ENCODE measurements around the gene SOWAHB. TPM values are rescaled to one million over a fixed set of nuclear protein-coding genes. Genes with fewer than 3 reads are reported as not detected.
"Not testable (repeated sequence)": the region's sequence is repeated elsewhere in the genome, so short reads cannot be mapped to it uniquely, and the experiment has no call there.

Gene SOWAHB
- total and polyA plus RNA-seq, 4 donors = 0.26 to 0.88 (median 0.32) TPM; not detected in 1

DNA sequence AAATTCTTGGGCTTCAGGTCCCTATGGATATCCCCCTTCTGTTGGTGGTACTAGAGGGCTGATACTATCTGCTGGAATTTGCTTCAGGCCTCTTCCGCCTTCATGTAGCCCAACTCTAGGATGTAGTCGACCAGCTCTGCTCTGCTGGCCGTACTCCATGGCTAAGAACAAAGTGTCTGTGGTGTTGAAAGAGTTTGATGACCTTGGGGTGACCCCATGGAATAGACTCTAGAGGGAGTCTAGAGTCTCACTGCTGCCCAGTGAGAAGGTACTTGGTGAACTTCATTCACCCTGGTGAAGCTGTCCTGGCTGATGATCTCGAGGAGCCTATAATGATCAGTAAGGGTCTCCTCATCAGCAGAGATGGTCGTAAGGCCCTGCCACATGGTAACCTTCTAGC lies 11.7 kb downstream of the SOWAHB start:
- WGBS, 2 donors = 95 to 97% methylated on average over 5 of the region's 5 CpGs
- intact Hi-C loops (cut with DNase I) = no loop called here
- no peak for DNase-seq

GRCh38 chr4:76883147-76883546 lies 14.8 kb downstream of the SOWAHB start:
- no peak overlapping the region for H3K4me3 ChIP-seq (ENCODE audit: low read length in 2 of 2)
- 72 to 77% methylated on average over 8 of the region's 8 CpGs for WGBS, 2 donors
- H3K27ac ChIP-seq (ENCODE audit: low read depth in 1 of 2, low read length in 2 of 2) = no peak overlapping the region
- no peaks in the 10 kb centered on the region for H3K36me3 ChIP-seq (ENCODE audit: control insufficient read depth in 1 of 2, insufficient read depth in 2 of 2, low read length in 1 of 2)
- intact Hi-C loops (cut with DNase I) = no loop called here
- no peaks in the 10 kb centered on the region for H3K9me3 ChIP-seq (ENCODE audit: control insufficient read depth, low read length)
- H3K27me3 ChIP-seq (ENCODE audit: control insufficient read depth in 1 of 2, insufficient read depth in 2 of 2, low read length in 1 of 2) = no peaks in the 10 kb centered on the region
- ATAC-seq (ENCODE audit: low FRiP score) (no peak), DNase-seq (no peak)
- H3K4me1 ChIP-seq (ENCODE audit: control insufficient read depth in 1 of 2, insufficient read depth in 2 of 2, low read length in 2 of 2) = no peaks in the 10 kb centered on the region

More for the DNA sequence above, 11.7 kb downstream of the SOWAHB start:
- no peak overlapping the region for H3K4me3 ChIP-seq (ENCODE audit: low read length in 2 of 2)
- no peaks in the 10 kb centered on the region for H3K4me1 ChIP-seq (ENCODE audit: control insufficient read depth in 1 of 2, insufficient read depth in 2 of 2, low read length in 2 of 2)
- H3K9me3 ChIP-seq (ENCODE audit: control insufficient read depth, low read length) = no peaks in the 10 kb centered on the region
- H3K36me3 ChIP-seq (ENCODE audit: control insufficient read depth in 1 of 2, insufficient read depth in 2 of 2, low read length in 1 of 2) = no peaks in the 10 kb centered on the region
- no peak for ATAC-seq (ENCODE audit: low FRiP score)
- H3K27ac ChIP-seq (ENCODE audit: low read depth in 1 of 2, low read length in 2 of 2) = no peak overlapping the region
- no peaks in the 10 kb centered on the region for H3K27me3 ChIP-seq (ENCODE audit: control insufficient read depth in 1 of 2, insufficient read depth in 2 of 2, low read length in 1 of 2)

GRCh38 chr4:76882630-76883029 lies 15.3 kb downstream of the SOWAHB start:
- Histone ChIP-seq H3K9me3 (ENCODE audit: control insufficient read depth, low read length) (no peaks in the 10 kb centered on the region), H3K27ac (ENCODE audit: low read depth in 1 of 2, low read length in 2 of 2) (no peak overlapping the region), H3K4me3 (ENCODE audit: low read length in 2 of 2) (no peak overlapping the region), H3K27me3 (ENCODE audit: control insufficient read depth in 1 of 2, insufficient read depth in 2 of 2, low read length in 1 of 2) (no peaks in the 10 kb centered on the region), H3K36me3 (ENCODE audit: control insufficient read depth in 1 of 2, insufficient read depth in 2 of 2, low read length in 1 of 2) (no peaks in the 10 kb centered on the region), H3K4me1 (ENCODE audit: control insufficient read depth in 1 of 2, insufficient read depth in 2 of 2, low read length in 2 of 2) (no peaks in the 10 kb centered on the region)
- WGBS, 2 donors = 94 to 95% methylated on average over 2 of the region's 2 CpGs
- intact Hi-C loops (cut with DNase I) = no loop called here
- DNase-seq (no peak), ATAC-seq (ENCODE audit: low FRiP score) (no peak)

GRCh38 chr4:76881375-76881774 lies 16.6 kb downstream of the SOWAHB start:
- no peak overlapping the region for H3K4me3 ChIP-seq (ENCODE audit: low read length in 2 of 2)
- no peak for ATAC-seq (ENCODE audit: low FRiP score)
- no peak overlapping the region for H3K27ac ChIP-seq (ENCODE audit: low read depth in 1 of 2, low read length in 2 of 2)
- intact Hi-C loops (cut with DNase I) = no loop called here
- WGBS, 2 donors = 49 to 71% methylated on average over 1 of the region's 1 CpG
- H3K4me1 ChIP-seq (ENCODE audit: control insufficient read depth in 1 of 2, insufficient read depth in 2 of 2, low read length in 2 of 2) = no peaks in the 10 kb centered on the region
- no peaks in the 10 kb centered on the region for H3K27me3 ChIP-seq (ENCODE audit: control insufficient read depth in 1 of 2, insufficient read depth in 2 of 2, low read length in 1 of 2)
- H3K36me3 ChIP-seq (ENCODE audit: control insufficient read depth in 1 of 2, insufficient read depth in 2 of 2, low read length in 1 of 2) = no peaks in the 10 kb centered on the region
- no peaks in the 10 kb centered on the region for H3K9me3 ChIP-seq (ENCODE audit: control insufficient read depth, low read length)
- no peak for DNase-seq

GRCh38 chr4:76879731-76880364 lies 18.1 kb downstream of the SOWAHB start:
- Histone ChIP-seq H3K4me1 (ENCODE audit: control insufficient read depth in 1 of 2, insufficient read depth in 2 of 2, low read length in 2 of 2) (no peaks in the 10 kb centered on the region), H3K4me3 (ENCODE audit: low read length in 2 of 2) (no peak overlapping the region), H3K36me3 (ENCODE audit: control insufficient read depth in 1 of 2, insufficient read depth in 2 of 2, low read length in 1 of 2) (no peaks in the 10 kb centered on the region), H3K27me3 (ENCODE audit: control insufficient read depth in 1 of 2, insufficient read depth in 2 of 2, low read length in 1 of 2) (no peaks in the 10 kb centered on the region), H3K9me3 (ENCODE audit: control insufficient read depth, low read length) (no peaks in the 10 kb centered on the region), H3K27ac (ENCODE audit: low read depth in 1 of 2, low read length in 2 of 2) (no peak overlapping the region)
- DNase-seq (no peak), ATAC-seq (ENCODE audit: low FRiP score) (no peak)
- 93 to 95% methylated on average over 3 of the region's 3 CpGs for WGBS, 2 donors
- intact Hi-C loops (cut with DNase I) = no loop called here

GRCh38 chr4:76878641-76879165 lies 19.2 kb downstream of the SOWAHB start:
- H3K9me3 ChIP-seq (ENCODE audit: control insufficient read depth, low read length); intact Hi-C loops (cut with DNase I); DNase-seq; H3K4me3 ChIP-seq (ENCODE audit: low read length in 2 of 2); H3K27me3 ChIP-seq (ENCODE audit: control insufficient read depth in 1 of 2, insufficient read depth in 2 of 2, low read length in 1 of 2); H3K4me1 ChIP-seq (ENCODE audit: control insufficient read depth in 1 of 2, insufficient read depth in 2 of 2, low read length in 2 of 2); ATAC-seq (ENCODE audit: low FRiP score); H3K27ac ChIP-seq (ENCODE audit: low read depth in 1 of 2, low read length in 2 of 2); H3K36me3 ChIP-seq (ENCODE audit: control insufficient read depth in 1 of 2, insufficient read depth in 2 of 2, low read length in 1 of 2): not testable (repeated sequence)
- WGBS, 2 donors = 43% methylated on average over 3 of the region's 3 CpGs

DNA sequence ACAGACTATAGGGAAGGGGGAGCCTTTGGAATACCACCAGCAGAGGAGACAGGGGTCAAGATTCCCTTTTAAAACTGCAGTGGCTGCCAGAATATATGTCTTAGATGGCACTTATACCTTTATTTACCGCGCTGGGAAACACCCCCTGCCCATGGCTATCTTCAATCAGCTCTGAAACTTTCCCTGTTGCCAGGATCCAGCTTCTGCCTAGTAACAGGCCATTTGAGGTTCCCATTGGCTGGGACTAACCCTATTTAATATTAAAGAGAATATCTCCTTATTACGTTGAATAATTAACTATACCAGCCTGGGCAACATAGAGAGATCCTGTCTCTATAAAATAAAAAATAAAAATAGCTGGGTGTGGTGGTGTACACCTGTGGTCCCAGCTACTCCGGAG lies 23.8 kb downstream of the SOWAHB start:
- Histone ChIP-seq H3K9me3 (ENCODE audit: control insufficient read depth, low read length) (no peaks in the 10 kb centered on the region), H3K27me3 (ENCODE audit: control insufficient read depth in 1 of 2, insufficient read depth in 2 of 2, low read length in 1 of 2) (no peaks in the 10 kb centered on the region), H3K27ac (ENCODE audit: low read depth in 1 of 2, low read length in 2 of 2) (no peak overlapping the region), H3K4me3 (ENCODE audit: low read length in 2 of 2) (no peak overlapping the region), H3K4me1 (ENCODE audit: control insufficient read depth in 1 of 2, insufficient read depth in 2 of 2, low read length in 2 of 2) (no peaks in the 10 kb centered on the region), H3K36me3 (ENCODE audit: control insufficient read depth in 1 of 2, insufficient read depth in 2 of 2, low read length in 1 of 2) (no peaks in the 10 kb centered on the region)
- WGBS, 2 donors = 85 to 87% methylated on average over 4 of the region's 4 CpGs
- intact Hi-C loops (cut with DNase I) = no loop called here
- DNase-seq (no peak), ATAC-seq (ENCODE audit: low FRiP score) (no peak)

- H3K27ac ChIP-seq (ENCODE audit: low read depth in 1 of 2, low read length in 2 of 2) = no peak overlapping the region
- no peak for ATAC-seq (ENCODE audit: low FRiP score)
- H3K4me3 ChIP-seq (ENCODE audit: low read length in 2 of 2) = no peak overlapping the region
- no peaks in the 10 kb centered on the region for H3K9me3 ChIP-seq (ENCODE audit: control insufficient read depth, low read length)
- no peaks in the 10 kb centered on the region for H3K27me3 ChIP-seq (ENCODE audit: control insufficient read depth in 1 of 2, insufficient read depth in 2 of 2, low read length in 1 of 2)
- H3K36me3 ChIP-seq (ENCODE audit: control insufficient read depth in 1 of 2, insufficient read depth in 2 of 2, low read length in 1 of 2) = no peaks in the 10 kb centered on the region
- no peak for DNase-seq
- intact Hi-C loops (cut with DNase I) = no loop called here
- no peaks in the 10 kb centered on the region for H3K4me1 ChIP-seq (ENCODE audit: control insufficient read depth in 1 of 2, insufficient read depth in 2 of 2, low read length in 2 of 2)
- WGBS, 2 donors = 64 to 76% methylated on average over 1 of the region's 1 CpG
Observed at GRCh38 chr4:76873495-76873894, 24.4 kb downstream of the SOWAHB start.

DNA sequence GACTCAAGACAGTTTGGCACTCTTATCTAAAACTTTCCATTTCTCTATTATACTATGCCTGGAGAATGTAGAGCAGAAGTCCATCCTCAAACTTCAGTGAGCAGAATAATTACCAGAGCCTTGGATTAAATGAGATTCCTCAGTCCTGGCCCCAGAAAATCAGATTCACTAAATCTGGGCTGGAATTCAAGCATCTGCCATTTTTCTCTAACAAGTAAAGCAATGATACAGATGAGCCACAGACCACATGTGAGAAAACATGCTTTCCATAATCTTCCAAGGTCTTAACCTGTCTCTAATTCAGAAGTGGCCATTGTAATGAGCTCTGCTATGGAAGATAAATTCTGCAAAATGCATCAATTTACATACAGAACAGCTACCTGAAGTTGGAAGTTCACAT lies 25.4 kb downstream of the SOWAHB start:
- Histone ChIP-seq H3K36me3 (ENCODE audit: control insufficient read depth in 1 of 2, insufficient read depth in 2 of 2, low read length in 1 of 2) (no peaks in the 10 kb centered on the region), H3K4me1 (ENCODE audit: control insufficient read depth in 1 of 2, insufficient read depth in 2 of 2, low read length in 2 of 2) (no peaks in the 10 kb centered on the region)

More for the DNA sequence above, 25.4 kb downstream of the SOWAHB start:
- intact Hi-C loops (cut with DNase I) = no loop called here
- DNase-seq (no peak), ATAC-seq (ENCODE audit: low FRiP score) (no peak)
- no peak overlapping the region for H3K4me3 ChIP-seq (ENCODE audit: low read length in 2 of 2)
- H3K9me3 ChIP-seq (ENCODE audit: control insufficient read depth, low read length) = no peaks in the 10 kb centered on the region
- no peak overlapping the region for H3K27ac ChIP-seq (ENCODE audit: low read depth in 1 of 2, low read length in 2 of 2)
- no peaks in the 10 kb centered on the region for H3K27me3 ChIP-seq (ENCODE audit: control insufficient read depth in 1 of 2, insufficient read depth in 2 of 2, low read length in 1 of 2)
